Esophagus muscularis mucosa (tissue), 4 donors: ENCODE measurements around the gene ARL10. TPM values are rescaled to one million over a fixed set of nuclear protein-coding genes. Genes with fewer than 3 reads are reported as not detected.

Source experiments
- DNase-seq: peaks from one replicate; pipeline ENCODE4 v3.0.0-alpha.2; 2017; ENCODE audit errors: extremely low spot score
- H3K27ac ChIP-seq, 4 donors: fragments of 200-600 bp; sonication (generic); replicated peaks in 1 of 4; 1 replicate in 3 of 4; 2 replicates in 1 of 4; pipeline ENCODE4 v1.5.1; 2016 to 2019; ENCODE audit warnings: mild to moderate bottlenecking in 1 of 4
- H3K27me3 ChIP-seq, 4 donors: fragments of 200-600 bp; sonication (generic); one replicate each; pipeline versions ENCODE4 v1.5.1 to v1.6.0; 2016 to 2019
- H3K36me3 ChIP-seq, 4 donors: fragments of 200-600 bp; sonication (generic); one replicate each; pipeline ENCODE4 v1.5.1; 2016 to 2019
- H3K4me1 ChIP-seq, 4 donors: fragments of 200-600 bp; sonication (generic); one replicate each; pipeline ENCODE4 v1.5.1; 2016 to 2019
- H3K4me3 ChIP-seq, 4 donors: fragments of 200-600 bp; sonication (generic); 1 replicate in 2 of 4; 2 replicates in 2 of 4; pipeline ENCODE4 v1.5.1; 2016 to 2019; ENCODE audit warnings: mild to moderate bottlenecking in 4 of 4, moderate library complexity in 1 of 4
- H3K9me3 ChIP-seq, 4 donors: fragments of 200-600 bp; sonication (generic); 1 replicate in 3 of 4; 2 replicates in 1 of 4; pipeline ENCODE4 v1.5.1; 2016 to 2019
- EP300 ChIP-seq: sonication (generic); formaldehyde crosslinking; IDR thresholded peaks from one replicate; pipeline ENCODE4 v1.6.1; 2017; ENCODE audit warnings: antibody characterized with exemption
- POLR2A ChIP-seq: fragments of 450-650 bp; IDR thresholded peaks from one replicate; pipeline ENCODE4 v1.6.1; 2017; ENCODE audit warnings: antibody characterized with exemption, moderate library complexity, mild to moderate bottlenecking, low read depth
- POLR2AphosphoS5 ChIP-seq, 2 donors: sonication (generic); formaldehyde crosslinking; IDR thresholded peaks; one replicate each; pipeline ENCODE4 v1.6.1; 2017; ENCODE audit warnings: antibody characterized with exemption in 2 of 2
- WGBS: methylation state at CpG from one replicate; pipeline ENCODE4 v1.1.5; 2018; 5-methylcytosine and 5-hydroxymethylcytosine counted together
- intact Hi-C: fragments of 100-400 bp; cut with DNase I; formaldehyde crosslinking; loops from one replicate; pipeline ENCODE4 v1.15.1; 2023
- total RNA-seq, 4 donors: library from RNA; depleted of rRNA; stranded (reverse); fragments of >200 nt; gene quantifications; one replicate each; pipeline versions ENCODE4 v1.1.0 to v1.2.1, GENCODE V29; 2016
- TF ChIP-seq, protein P1 (sequence below), 3 experiments: fragments of 200-600 bp in 2 of 3; fragments of 450-650 bp in 1 of 3; sonication (generic) in 2 of 3; IDR thresholded peaks; one replicate each; pipeline ENCODE4 v1.5.1; 2017 to 2019; ENCODE audit warnings: antibody characterized with exemption in 3 of 3, mild to moderate bottlenecking in 2 of 3, moderate library complexity in 1 of 3

ARL10 gene
- total RNA-seq, 4 donors from 2014 or later: 5.4 to 16.9 (median 7.1) TPM

DNA sequence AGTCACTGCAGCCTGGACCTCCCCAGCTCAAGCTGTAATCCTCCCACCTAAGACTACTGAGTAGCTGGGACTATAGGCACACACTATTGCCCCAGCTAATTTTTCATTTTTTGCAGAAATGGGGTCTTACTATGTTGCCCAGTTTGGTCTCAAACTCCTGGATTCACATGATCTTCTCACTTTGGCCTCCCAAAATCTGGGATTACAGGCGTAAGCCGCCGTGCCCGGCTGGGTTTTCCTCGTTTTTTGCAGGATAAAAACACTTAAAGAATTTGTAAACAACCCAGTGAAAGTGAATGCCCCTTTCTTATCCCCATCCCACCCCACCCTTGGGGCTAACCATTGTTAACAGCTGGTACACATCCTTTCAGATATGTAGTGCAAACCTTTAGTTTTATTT is 43.3 kb downstream of the ARL10 start:
- H3K27me3 ChIP-seq: no peaks in the 10 kb centered on the region
- no peak for TF ChIP-seq POLR2A
- TF ChIP-seq, protein P1, sequence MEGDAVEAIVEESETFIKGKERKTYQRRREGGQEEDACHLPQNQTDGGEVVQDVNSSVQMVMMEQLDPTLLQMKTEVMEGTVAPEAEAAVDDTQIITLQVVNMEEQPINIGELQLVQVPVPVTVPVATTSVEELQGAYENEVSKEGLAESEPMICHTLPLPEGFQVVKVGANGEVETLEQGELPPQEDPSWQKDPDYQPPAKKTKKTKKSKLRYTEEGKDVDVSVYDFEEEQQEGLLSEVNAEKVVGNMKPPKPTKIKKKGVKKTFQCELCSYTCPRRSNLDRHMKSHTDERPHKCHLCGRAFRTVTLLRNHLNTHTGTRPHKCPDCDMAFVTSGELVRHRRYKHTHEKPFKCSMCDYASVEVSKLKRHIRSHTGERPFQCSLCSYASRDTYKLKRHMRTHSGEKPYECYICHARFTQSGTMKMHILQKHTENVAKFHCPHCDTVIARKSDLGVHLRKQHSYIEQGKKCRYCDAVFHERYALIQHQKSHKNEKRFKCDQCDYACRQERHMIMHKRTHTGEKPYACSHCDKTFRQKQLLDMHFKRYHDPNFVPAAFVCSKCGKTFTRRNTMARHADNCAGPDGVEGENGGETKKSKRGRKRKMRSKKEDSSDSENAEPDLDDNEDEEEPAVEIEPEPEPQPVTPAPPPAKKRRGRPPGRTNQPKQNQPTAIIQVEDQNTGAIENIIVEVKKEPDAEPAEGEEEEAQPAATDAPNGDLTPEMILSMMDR (IDR thresholded peaks at IDR 0.05): no peak
- no peak for TF ChIP-seq EP300
- no peak for TF ChIP-seq POLR2AphosphoS5 (IDR thresholded peaks at IDR 0.05)
- DNase-seq: no peak
- peaks cover 34 to 40% (median 38%) of the 10 kb centered on the region in 4 donors for H3K4me1 ChIP-seq
- no peak overlapping the region for H3K4me3 ChIP-seq
- peak overlapping the region in 2 of 4 donors; percentile 19 to 64 for H3K27ac ChIP-seq
- intact Hi-C loops: no loop called here
- H3K9me3 ChIP-seq: no peaks in the 10 kb centered on the region
- peaks cover 30 to 73% (median 60%) of the 10 kb centered on the region in 4 donors for H3K36me3 ChIP-seq
- WGBS: 83% methylated on average over 5 of the region's 5 CpGs

DNA sequence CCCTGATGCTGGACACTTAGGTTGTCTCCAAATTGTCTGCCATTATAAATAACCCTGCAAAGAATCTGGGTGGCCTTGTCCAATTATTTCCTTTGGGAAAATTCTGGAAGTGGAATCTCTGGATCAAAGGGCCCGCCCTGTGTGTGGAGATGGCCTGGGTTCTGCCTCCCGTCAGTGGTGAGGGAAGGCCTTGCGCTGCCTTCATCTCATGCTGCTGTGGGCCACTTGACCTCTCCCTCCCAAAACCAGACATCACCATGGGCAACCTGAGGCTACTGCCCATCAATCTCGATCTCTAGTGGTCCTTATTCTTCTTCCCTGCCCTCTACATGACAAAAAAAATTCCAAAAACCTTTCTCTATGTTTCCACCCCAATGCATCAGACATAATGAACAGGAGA is 44.5 kb downstream of the ARL10 start:
- no peaks in the 10 kb centered on the region for H3K9me3 ChIP-seq
- no peak for DNase-seq
- H3K27me3 ChIP-seq: no peaks in the 10 kb centered on the region
- TF ChIP-seq POLR2AphosphoS5 (IDR thresholded peaks at IDR 0.05) (no peak), POLR2A (no peak), EP300 (no peak)
- TF ChIP-seq, protein P1 (IDR thresholded peaks at IDR 0.05): no peak
- H3K36me3 ChIP-seq: peaks cover 29 to 61% (median 50%) of the 10 kb centered on the region in 4 donors
- no peak overlapping the region for H3K4me3 ChIP-seq
- intact Hi-C loops: loop anchor here (10.0 kb wide), 1 partner anchor 135 kb away; the partner anchor contains the start of gene CDHR2
- H3K27ac ChIP-seq: no peak overlapping the region
- peaks cover 46 to 51% (median 49%) of the 10 kb centered on the region in 4 donors for H3K4me1 ChIP-seq
- WGBS: 95% methylated on average over 4 of the region's 4 CpGs

DNA sequence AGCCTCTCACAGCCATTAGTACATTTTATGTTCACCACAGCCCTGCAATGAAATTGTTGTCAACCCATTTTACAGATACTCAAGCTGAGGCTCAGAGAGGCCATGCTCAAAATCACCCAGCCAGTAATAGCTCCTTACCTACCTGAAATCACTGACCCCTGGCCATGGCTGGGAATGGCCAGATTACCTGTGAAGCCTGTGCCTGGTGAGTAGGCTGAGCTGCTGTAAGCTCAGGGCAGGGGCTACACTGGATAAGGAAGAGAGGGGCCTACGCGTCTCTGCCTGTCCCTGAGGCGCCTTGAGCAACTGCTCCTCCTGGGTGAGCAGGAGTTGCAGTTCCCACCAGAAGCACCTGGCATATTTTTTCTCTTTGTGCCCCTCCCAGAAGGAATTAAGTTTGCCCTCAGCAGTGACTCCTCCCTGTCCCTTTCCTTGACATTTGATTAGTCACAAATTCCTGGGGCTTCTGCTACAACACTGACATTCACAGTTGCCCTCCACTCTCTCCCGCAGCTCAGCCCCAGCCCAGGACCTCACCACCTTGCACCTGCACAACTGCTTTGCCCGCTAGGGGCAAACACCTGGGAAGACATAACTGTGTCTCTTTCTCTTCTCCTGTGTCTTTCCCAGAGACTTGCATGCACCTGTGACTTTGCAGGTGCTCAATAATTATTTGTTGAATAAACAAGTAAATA is 45.3 kb downstream of the ARL10 start:
- TF ChIP-seq POLR2AphosphoS5 (IDR thresholded peaks at IDR 0.05) (no peak), EP300 (no peak), POLR2A (no peak)
- TF ChIP-seq, protein P1 (IDR thresholded peaks at IDR 0.05): no peak
- Histone ChIP-seq H3K27ac (no peak overlapping the region), H3K36me3 (peaks cover 25 to 55% (median 45%) of the 10 kb centered on the region in 4 donors), H3K4me1 (peaks cover 52 to 60% (median 58%) of the 10 kb centered on the region in 4 donors), H3K9me3 (no peaks in the 10 kb centered on the region), H3K4me3 (no peak overlapping the region), H3K27me3 (no peaks in the 10 kb centered on the region)
- 96% methylated on average over 5 of the region's 5 CpGs for WGBS
- intact Hi-C loops: loop anchor here (10.0 kb wide), 1 partner anchor 134 kb away; the partner anchor contains the start of gene CDHR2
- DNase-seq: no peak

DNA sequence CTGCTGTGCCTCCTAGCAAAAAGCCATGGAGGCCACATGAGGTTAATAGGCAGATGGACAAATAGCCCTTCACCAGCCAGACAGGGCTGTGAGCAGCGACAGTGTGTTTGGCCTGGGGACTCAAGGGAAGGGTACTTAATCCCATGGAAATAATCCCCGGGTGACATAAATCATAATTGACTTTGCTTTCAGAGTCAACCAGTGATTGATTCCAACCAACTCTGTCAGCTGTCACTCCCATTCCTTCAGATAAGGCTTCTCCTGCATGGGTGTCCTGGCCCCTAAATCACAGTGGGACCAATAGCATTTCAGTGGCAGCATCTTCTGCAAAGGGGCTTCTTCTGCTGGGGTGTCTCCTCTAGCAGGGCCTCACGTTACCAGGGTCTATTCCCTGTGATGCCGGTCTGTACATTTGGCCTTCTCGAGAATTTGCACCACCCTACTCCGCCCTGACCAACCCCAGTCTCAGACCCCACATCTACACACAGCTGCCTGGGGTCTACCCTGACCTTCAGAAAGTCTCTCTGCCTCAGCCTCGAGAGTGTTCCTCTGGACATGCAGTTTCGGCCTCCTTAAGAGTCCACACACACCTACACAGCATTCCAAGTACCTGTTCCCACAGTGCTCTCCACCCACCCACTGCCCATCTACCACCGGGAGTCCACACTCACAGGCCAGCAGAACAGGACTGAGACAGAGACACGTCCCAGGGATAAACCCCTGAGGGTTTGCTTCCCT is 47.4 kb downstream of the ARL10 start:
- no peak overlapping the region for H3K4me3 ChIP-seq
- TF ChIP-seq EP300: no peak
- TF ChIP-seq POLR2AphosphoS5 (IDR thresholded peaks at IDR 0.05): no peak
- TF ChIP-seq POLR2A: no peak
- TF ChIP-seq, protein P1 (IDR thresholded peaks at IDR 0.05): no peak
- intact Hi-C loops: loop anchor here (10.0 kb wide), 1 partner anchor 132 kb away; the partner anchor contains the start of gene CDHR2
- H3K27ac ChIP-seq: peak overlapping the region; percentile 49 to 98 (median 92)
- peaks cover 51 to 64% (median 59%) of the 10 kb centered on the region in 4 donors for H3K4me1 ChIP-seq
- 76% methylated on average over 10 of the region's 10 CpGs for WGBS
- H3K27me3 ChIP-seq: no peaks in the 10 kb centered on the region
- no peaks in the 10 kb centered on the region for H3K9me3 ChIP-seq
- H3K36me3 ChIP-seq: peaks cover 7 to 34% (median 26%) of the 10 kb centered on the region in 4 donors
- DNase-seq: no peak
